Thoracic aorta (tissue), 2 donors: Measurements from ENCODE around the gene CD80. TPM values are rescaled to one million over a fixed set of nuclear protein-coding genes. Genes with fewer than 3 reads are reported as not detected.
A peak's percentile ranks its signal among the peaks of the same experiment; 100 is the strongest.

Source experiments
- ATAC-seq: fragments of 150-250 bp; one replicate; pipeline ENCODE4 v1.8.0; 2017; ENCODE audit warnings: low read depth; ENCODE audit not compliant: insufficient number of reproducible peaks, low FRiP score
- DNase-seq: peaks from one replicate; pipeline ENCODE4 v3.0.0-alpha.2; 2020; ENCODE audit warnings: low spot score
- H3K27ac ChIP-seq, 2 donors: fragments of 200-600 bp; sonication (generic); 1 replicate in 1 of 2; 2 replicates in 1 of 2; pipeline ENCODE4 v1.5.1; 2016; ENCODE audit warnings: mild to moderate bottlenecking in 2 of 2, moderate library complexity in 2 of 2
- H3K27me3 ChIP-seq: fragments of 200-600 bp; sonication (generic); replicated peaks from 2 replicates; pipeline ENCODE4 v1.6.0; 2016; ENCODE audit warnings: mild to moderate bottlenecking; ENCODE audit not compliant: insufficient read depth
- H3K36me3 ChIP-seq: fragments of 200-600 bp; sonication (generic); one replicate; pipeline ENCODE4 v1.5.1; 2016
- H3K4me1 ChIP-seq, 2 donors: fragments of 200-600 bp; sonication (generic); 1 replicate in 1 of 2; 2 replicates in 1 of 2; pipeline versions ENCODE4 v1.5.1 to v1.6.0; 2016; ENCODE audit warnings: low read depth in 2 of 2, mild to moderate bottlenecking in 1 of 2; ENCODE audit not compliant: control insufficient read depth in 1 of 2
- H3K4me3 ChIP-seq: fragments of 200-600 bp; sonication (generic); 2 replicates; pipeline ENCODE4 v1.5.1; 2016; ENCODE audit warnings: mild to moderate bottlenecking
- H3K9me3 ChIP-seq: fragments of 200-600 bp; sonication (generic); 2 replicates; pipeline ENCODE4 v1.5.1; 2016
- total RNA-seq, 2 donors: library from RNA; depleted of rRNA; stranded (reverse); fragments of >200 nt; gene quantifications; one replicate each; pipeline versions ENCODE4 v1.1.0 to v1.2.3, GENCODE V29; 2016
- TF ChIP-seq, protein P1 (sequence below): fragments of 200-600 bp; sonication (generic); IDR thresholded peaks from one replicate; pipeline ENCODE4 v1.5.1; 2019; ENCODE audit warnings: antibody characterized with exemption

The CD80 gene
- total RNA-seq, 2 donors from 2014 or later: 0.14 TPM; not detected in 1

- DNase-seq (no peak), ATAC-seq (no peak)
- Histone ChIP-seq H3K27ac (no peak overlapping the region), H3K4me3 (no peak overlapping the region), H3K4me1 (no peaks in the 10 kb centered on the region), H3K27me3 (no peaks in the 10 kb centered on the region), H3K9me3 (no peaks in the 10 kb centered on the region), H3K36me3 (no peaks in the 10 kb centered on the region)
- TF ChIP-seq, protein P1, sequence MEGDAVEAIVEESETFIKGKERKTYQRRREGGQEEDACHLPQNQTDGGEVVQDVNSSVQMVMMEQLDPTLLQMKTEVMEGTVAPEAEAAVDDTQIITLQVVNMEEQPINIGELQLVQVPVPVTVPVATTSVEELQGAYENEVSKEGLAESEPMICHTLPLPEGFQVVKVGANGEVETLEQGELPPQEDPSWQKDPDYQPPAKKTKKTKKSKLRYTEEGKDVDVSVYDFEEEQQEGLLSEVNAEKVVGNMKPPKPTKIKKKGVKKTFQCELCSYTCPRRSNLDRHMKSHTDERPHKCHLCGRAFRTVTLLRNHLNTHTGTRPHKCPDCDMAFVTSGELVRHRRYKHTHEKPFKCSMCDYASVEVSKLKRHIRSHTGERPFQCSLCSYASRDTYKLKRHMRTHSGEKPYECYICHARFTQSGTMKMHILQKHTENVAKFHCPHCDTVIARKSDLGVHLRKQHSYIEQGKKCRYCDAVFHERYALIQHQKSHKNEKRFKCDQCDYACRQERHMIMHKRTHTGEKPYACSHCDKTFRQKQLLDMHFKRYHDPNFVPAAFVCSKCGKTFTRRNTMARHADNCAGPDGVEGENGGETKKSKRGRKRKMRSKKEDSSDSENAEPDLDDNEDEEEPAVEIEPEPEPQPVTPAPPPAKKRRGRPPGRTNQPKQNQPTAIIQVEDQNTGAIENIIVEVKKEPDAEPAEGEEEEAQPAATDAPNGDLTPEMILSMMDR: no peak
These were observed 31.7 kb downstream of the CD80 start for GRCh38 chr3:119527714-119528113.

- no peak overlapping the region for H3K27ac ChIP-seq
- no peaks in the 10 kb centered on the region for H3K36me3 ChIP-seq
- H3K4me3 ChIP-seq: no peak overlapping the region
- ATAC-seq (no peak), DNase-seq (no peak)
- no peaks in the 10 kb centered on the region for H3K27me3 ChIP-seq
- no peaks in the 10 kb centered on the region for H3K9me3 ChIP-seq
- no peaks in the 10 kb centered on the region for H3K4me1 ChIP-seq
- TF ChIP-seq, protein P1: peak; percentile 21
These were observed 34.3 kb downstream of the CD80 start for GRCh38 chr3:119524931-119525662.

GRCh38 chr3:119518026-119518425 lies 41.4 kb downstream of the CD80 start:
- TF ChIP-seq, protein P1: no peak
- no peaks in the 10 kb centered on the region for H3K9me3 ChIP-seq
- H3K4me3 ChIP-seq: no peak overlapping the region
- no peak for ATAC-seq
- no peaks in the 10 kb centered on the region for H3K4me1 ChIP-seq
- no peaks in the 10 kb centered on the region for H3K27me3 ChIP-seq
- no peak for DNase-seq
- peaks cover 20% of the 10 kb centered on the region for H3K36me3 ChIP-seq
- no peak overlapping the region for H3K27ac ChIP-seq

GRCh38 chr3:119517112-119517511 lies 42.3 kb downstream of the CD80 start:
- DNase-seq (no peak), ATAC-seq (no peak)
- TF ChIP-seq, protein P1: no peak
- peaks cover 24% of the 10 kb centered on the region for H3K36me3 ChIP-seq
- H3K27me3 ChIP-seq: no peaks in the 10 kb centered on the region
- no peak overlapping the region for H3K4me3 ChIP-seq
- H3K9me3 ChIP-seq: no peaks in the 10 kb centered on the region
- no peaks in the 10 kb centered on the region for H3K4me1 ChIP-seq
- H3K27ac ChIP-seq: no peak overlapping the region

GRCh38 chr3:119514637-119515036 lies 44.8 kb downstream of the CD80 start:
- H3K36me3 ChIP-seq: peaks cover 24% of the 10 kb centered on the region
- no peak overlapping the region for H3K4me3 ChIP-seq
- TF ChIP-seq, protein P1: no peak
- no peak for ATAC-seq
- no peaks in the 10 kb centered on the region for H3K9me3 ChIP-seq
- no peaks in the 10 kb centered on the region for H3K4me1 ChIP-seq
- DNase-seq: no peak
- no peaks in the 10 kb centered on the region for H3K27me3 ChIP-seq
- H3K27ac ChIP-seq: no peak overlapping the region
